Measurements from ENCODE around the gene TBCD.

TBCD gene

GRCh38 chr17:82978765-82979349 lies 227.0 kb downstream of the TBCD start:
- Histone ChIP-seq H3K9ac (ENCODE audit: low read length) (no peak overlapping the region), H3K27ac (ENCODE audit: low read length) (no peak overlapping the region), H2AFZ (ENCODE audit: low read length) (no peak overlapping the region), H3K4me2 (ENCODE audit: low read depth, low read length) (no peak overlapping the region), H4K20me1 (ENCODE audit: insufficient read depth, low read length) (no peaks in the 10 kb centered on the region), H3K4me3 (ENCODE audit: low read length) (no peak overlapping the region), H3K4me1 (ENCODE audit: low read length) (no peaks in the 10 kb centered on the region), H3K36me3 (replicated peaks; ENCODE audit: insufficient read depth, low read length) (no peaks in the 10 kb centered on the region), H3F3A (ENCODE audit: insufficient read depth, low read length) (no peaks in the 10 kb centered on the region), H3K79me2 (ENCODE audit: low read length) (no peaks in the 10 kb centered on the region), H3K9me2 (replicated peaks; ENCODE audit: insufficient read depth, low read length) (no peaks in the 10 kb centered on the region), H3K27me3 (replicated peaks; ENCODE audit: insufficient read depth, low read length) (peaks cover 23% of the 10 kb centered on the region; the same call in 1 of the 2 replicates), H3K9me3 (replicated peaks; ENCODE audit: insufficient read depth, low read length) (no peaks in the 10 kb centered on the region)
- no peak for TF ChIP-seq EZH2phosphoT487 (IDR thresholded peaks at IDR 0.05; ENCODE audit: low read length)
- TF ChIP-seq CTCF (IDR thresholded peaks at IDR 0.05; ENCODE audit: low read length): no peak
- TF ChIP-seq EZH2 (optimal IDR thresholded peaks at IDR 0.05; ENCODE audit: low read depth, low read length): no peak
- no peak for DNase-seq

GRCh38 chr17:82979718-82980117 lies 227.9 kb downstream of the TBCD start:
- Histone ChIP-seq H3K79me2 (ENCODE audit: low read length) (no peaks in the 10 kb centered on the region), H3K36me3 (replicated peaks; ENCODE audit: insufficient read depth, low read length) (no peaks in the 10 kb centered on the region), H3K9ac (ENCODE audit: low read length) (no peak overlapping the region), H3K4me3 (ENCODE audit: low read length) (no peak overlapping the region), H3K27me3 (replicated peaks; ENCODE audit: insufficient read depth, low read length) (peaks cover 23% of the 10 kb centered on the region; the same call in 1 of the 2 replicates), H3K9me2 (replicated peaks; ENCODE audit: insufficient read depth, low read length) (no peaks in the 10 kb centered on the region), H4K20me1 (ENCODE audit: insufficient read depth, low read length) (no peaks in the 10 kb centered on the region), H2AFZ (ENCODE audit: low read length) (no peak overlapping the region), H3K27ac (ENCODE audit: low read length) (no peak overlapping the region), H3K4me2 (ENCODE audit: low read depth, low read length) (no peak overlapping the region), H3K4me1 (ENCODE audit: low read length) (no peaks in the 10 kb centered on the region), H3K9me3 (replicated peaks; ENCODE audit: insufficient read depth, low read length) (no peaks in the 10 kb centered on the region), H3F3A (ENCODE audit: insufficient read depth, low read length) (no peaks in the 10 kb centered on the region)
- DNase-seq: no peak
- TF ChIP-seq CTCF (IDR thresholded peaks at IDR 0.05; ENCODE audit: low read length) (no peak), EZH2phosphoT487 (IDR thresholded peaks at IDR 0.05; ENCODE audit: low read length) (no peak), EZH2 (optimal IDR thresholded peaks at IDR 0.05; ENCODE audit: low read depth, low read length) (no peak)

DNA sequence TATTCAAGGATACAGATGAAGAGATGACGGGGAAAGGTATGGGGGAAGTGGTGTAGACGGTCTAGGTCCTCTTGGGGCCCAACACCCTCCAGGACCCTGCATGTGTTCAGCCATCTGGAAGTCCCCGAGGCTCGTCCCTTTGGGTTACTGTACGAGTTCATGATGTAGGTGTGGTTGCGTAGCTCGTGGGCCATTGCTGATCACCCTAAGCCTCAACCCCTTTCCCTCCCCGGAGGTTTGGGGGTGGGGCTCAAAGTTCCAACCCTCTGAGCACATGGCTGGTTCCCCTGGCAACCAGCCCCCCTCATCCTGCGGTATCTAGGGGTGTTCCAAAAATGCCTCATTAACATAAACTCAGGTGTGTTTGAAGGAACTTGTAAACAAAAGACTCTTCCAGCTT lies 228.8 kb downstream of the TBCD start:
- Histone ChIP-seq H3K27ac (ENCODE audit: low read length) (no peak overlapping the region), H3K36me3 (replicated peaks; ENCODE audit: insufficient read depth, low read length) (no peaks in the 10 kb centered on the region), H3K4me2 (ENCODE audit: low read depth, low read length) (no peak overlapping the region)

More for the DNA sequence above, 228.8 kb downstream of the TBCD start:
- Histone ChIP-seq H4K20me1 (ENCODE audit: insufficient read depth, low read length) (no peaks in the 10 kb centered on the region), H2AFZ (ENCODE audit: low read length) (no peak overlapping the region), H3K9ac (ENCODE audit: low read length) (no peak overlapping the region), H3K79me2 (ENCODE audit: low read length) (no peaks in the 10 kb centered on the region), H3F3A (ENCODE audit: insufficient read depth, low read length) (no peaks in the 10 kb centered on the region), H3K4me3 (ENCODE audit: low read length) (no peak overlapping the region), H3K27me3 (replicated peaks; ENCODE audit: insufficient read depth, low read length) (peaks cover 23% of the 10 kb centered on the region), H3K4me1 (ENCODE audit: low read length) (no peaks in the 10 kb centered on the region), H3K9me2 (replicated peaks; ENCODE audit: insufficient read depth, low read length) (no peaks in the 10 kb centered on the region), H3K9me3 (replicated peaks; ENCODE audit: insufficient read depth, low read length) (no peaks in the 10 kb centered on the region)
- DNase-seq: no peak
- TF ChIP-seq CTCF (IDR thresholded peaks at IDR 0.05; ENCODE audit: low read length): no peak
